ENCODE measurements around the gene RHOF.

DNA sequence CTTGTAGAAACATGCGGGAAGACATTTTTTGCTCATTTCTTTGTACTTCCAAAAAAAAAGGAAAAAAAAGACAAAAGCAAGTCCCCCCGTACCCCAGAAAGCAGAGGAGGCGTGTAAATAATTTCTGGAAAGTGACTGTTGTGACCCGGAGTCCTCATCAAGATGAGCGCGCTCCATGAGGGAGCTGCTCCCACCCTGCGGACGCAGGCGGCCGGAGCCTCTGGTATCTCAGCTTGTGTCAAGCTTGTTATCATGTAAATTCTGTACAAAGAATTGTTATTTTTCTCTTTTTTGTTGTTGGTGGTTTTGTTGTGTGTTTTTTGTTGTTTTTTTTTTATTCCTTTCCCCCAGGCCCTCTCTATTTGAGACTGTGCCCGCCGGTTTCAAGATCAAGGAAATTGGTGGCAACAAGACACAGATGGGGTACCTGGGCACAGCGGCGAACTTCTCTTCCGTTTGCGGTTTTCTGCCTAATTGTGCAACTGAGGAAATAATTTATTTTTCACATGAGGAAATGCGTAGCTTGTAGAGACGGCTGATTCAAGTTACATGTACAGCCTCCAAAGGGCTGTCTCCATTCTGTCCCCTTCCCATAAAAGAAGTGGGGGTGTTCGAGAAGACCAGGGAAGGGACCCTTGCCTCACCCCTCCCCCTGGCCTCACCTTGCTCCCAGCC is 38.2 kb upstream of the RHOF start:
- TF ChIP-seq, protein P1, sequence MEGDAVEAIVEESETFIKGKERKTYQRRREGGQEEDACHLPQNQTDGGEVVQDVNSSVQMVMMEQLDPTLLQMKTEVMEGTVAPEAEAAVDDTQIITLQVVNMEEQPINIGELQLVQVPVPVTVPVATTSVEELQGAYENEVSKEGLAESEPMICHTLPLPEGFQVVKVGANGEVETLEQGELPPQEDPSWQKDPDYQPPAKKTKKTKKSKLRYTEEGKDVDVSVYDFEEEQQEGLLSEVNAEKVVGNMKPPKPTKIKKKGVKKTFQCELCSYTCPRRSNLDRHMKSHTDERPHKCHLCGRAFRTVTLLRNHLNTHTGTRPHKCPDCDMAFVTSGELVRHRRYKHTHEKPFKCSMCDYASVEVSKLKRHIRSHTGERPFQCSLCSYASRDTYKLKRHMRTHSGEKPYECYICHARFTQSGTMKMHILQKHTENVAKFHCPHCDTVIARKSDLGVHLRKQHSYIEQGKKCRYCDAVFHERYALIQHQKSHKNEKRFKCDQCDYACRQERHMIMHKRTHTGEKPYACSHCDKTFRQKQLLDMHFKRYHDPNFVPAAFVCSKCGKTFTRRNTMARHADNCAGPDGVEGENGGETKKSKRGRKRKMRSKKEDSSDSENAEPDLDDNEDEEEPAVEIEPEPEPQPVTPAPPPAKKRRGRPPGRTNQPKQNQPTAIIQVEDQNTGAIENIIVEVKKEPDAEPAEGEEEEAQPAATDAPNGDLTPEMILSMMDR (IDR thresholded peaks at IDR 0.05) = no peak
- no peak for TF ChIP-seq POLR2A (IDR thresholded peaks at IDR 0.05)
